OCI-LY3 (cell line): Measurements from ENCODE around the gene AFTPH.

Experiments
- H2AFZ ChIP-seq: fragments of 200-600, 300-600 bp; shearing (Covaris generic); 2 replicates; pipeline ENCODE4 v1.6.0; 2014; ENCODE audit warnings: antibody characterized with exemption, low read depth, low read length
- H3K27ac ChIP-seq: fragments of 200-600, 300-600 bp; sonication (generic); 2 replicates; pipeline ENCODE4 v1.5.1; 2014; ENCODE audit warnings: mild to moderate bottlenecking, low read length, moderate library complexity, mixed read lengths
- H3K27me3 ChIP-seq: fragments of 200-600, 300-600 bp; sonication (generic); 2 replicates; pipeline ENCODE4 v1.6.1; 2014; ENCODE audit warnings: low read depth, low read length, mixed read lengths
- H3K36me3 ChIP-seq: fragments of 200-600, 300-600 bp; sonication (generic); replicated peaks from 2 replicates; pipeline ENCODE3; 2014; ENCODE audit warnings: low read depth, low read length, mixed read lengths
- H3K4me1 ChIP-seq: fragments of 300-600, 200-600 bp; sonication (generic); 2 replicates; pipeline ENCODE4 v1.6.1; 2014; ENCODE audit warnings: low read length, mixed read lengths
- H3K4me2 ChIP-seq: fragments of 200-600, 300-600 bp; sonication (generic); 2 replicates; pipeline ENCODE4 v1.6.1; 2014; ENCODE audit warnings: low read length, mixed read lengths
- H3K4me3 ChIP-seq: fragments of 300-600, 200-600 bp; sonication (generic); 2 replicates; pipeline ENCODE4 v1.5.1; 2014; ENCODE audit warnings: antibody characterized with exemption, mild to moderate bottlenecking, low read length, moderate library complexity
- H3K79me2 ChIP-seq: fragments of 300-600, 200-600 bp; shearing (Covaris generic); 2 replicates; pipeline ENCODE4 v1.6.1; 2014; ENCODE audit warnings: mild to moderate bottlenecking, low read length, mixed read lengths
- H3K9ac ChIP-seq: fragments of 300-600, 200-600 bp; shearing (Covaris generic); 2 replicates; pipeline ENCODE4 v1.6.0; 2014; ENCODE audit warnings: mild to moderate bottlenecking, low read length, moderate library complexity
- H3K9me3 ChIP-seq: fragments of 200-600, 300-600 bp; shearing (Covaris generic); 2 replicates; pipeline ENCODE4 v1.6.1; 2014; ENCODE audit warnings: low read length, mixed read lengths; ENCODE audit not compliant: insufficient read depth
- H4K20me1 ChIP-seq: fragments of 200-600, 300-600 bp; sonication (generic); 2 replicates; pipeline ENCODE4 v1.6.1; 2016; ENCODE audit warnings: low read length, mixed read lengths; ENCODE audit not compliant: insufficient read depth
- EZH2phosphoT487 ChIP-seq: fragments of 200-600 bp; shearing (Covaris generic); IDR thresholded peaks from 2 replicates; pipeline ENCODE4 v1.6.1; 2018; ENCODE audit warnings: antibody characterized with exemption, mixed run types, low read depth
- TF ChIP-seq, protein P1 (sequence below): fragments of 200-600, 300-600 bp; sonication (generic); IDR thresholded peaks from 2 replicates; pipeline ENCODE4 v1.5.1; 2014; ENCODE audit warnings: antibody characterized with exemption, low read length, low read depth

AFTPH gene

DNA sequence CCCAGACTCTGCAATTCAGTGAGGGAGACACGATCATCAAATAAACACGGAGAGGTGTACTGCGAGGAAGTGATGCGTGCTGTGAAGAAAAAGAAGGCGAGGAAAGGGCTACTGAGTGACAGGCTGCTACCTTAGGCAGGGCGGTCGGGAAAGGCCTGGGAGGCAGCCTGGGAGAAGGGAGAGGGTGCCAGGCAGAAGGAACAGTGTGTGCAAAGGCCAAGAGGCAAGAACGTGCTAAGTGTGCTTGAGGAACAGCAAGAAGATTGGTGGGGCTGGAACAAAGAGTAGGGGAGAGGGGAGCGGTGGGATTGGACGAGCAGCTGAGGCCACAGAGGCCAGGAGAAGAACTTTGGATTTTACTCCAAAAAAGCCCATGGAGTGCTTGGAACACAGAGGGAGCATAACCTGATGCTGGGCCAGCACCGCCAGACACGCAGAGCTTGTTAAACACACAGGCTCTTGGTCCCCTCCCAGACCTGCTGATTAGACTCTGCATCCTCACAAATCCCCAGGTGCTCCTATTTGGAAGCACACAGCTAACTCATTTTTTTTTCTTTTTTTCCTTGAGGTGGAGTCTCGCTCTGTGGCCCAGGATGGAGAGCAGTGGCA lies 99.2 kb downstream of the AFTPH start:
- Histone ChIP-seq H3K4me1 (peaks cover 4% of the 10 kb centered on the region; the same call in 1 of the 2 replicates), H2AFZ (no peak overlapping the region), H3K4me2 (no peak overlapping the region), H3K27me3 (no peaks in the 10 kb centered on the region), H3K9me3 (no peaks in the 10 kb centered on the region), H3K4me3 (no peak overlapping the region), H3K36me3 (no peaks in the 10 kb centered on the region), H3K27ac (no peak overlapping the region), H3K79me2 (no peaks in the 10 kb centered on the region), H4K20me1 (no peaks in the 10 kb centered on the region), H3K9ac (no peak overlapping the region)
- no peak for TF ChIP-seq EZH2phosphoT487
- TF ChIP-seq, protein P1, sequence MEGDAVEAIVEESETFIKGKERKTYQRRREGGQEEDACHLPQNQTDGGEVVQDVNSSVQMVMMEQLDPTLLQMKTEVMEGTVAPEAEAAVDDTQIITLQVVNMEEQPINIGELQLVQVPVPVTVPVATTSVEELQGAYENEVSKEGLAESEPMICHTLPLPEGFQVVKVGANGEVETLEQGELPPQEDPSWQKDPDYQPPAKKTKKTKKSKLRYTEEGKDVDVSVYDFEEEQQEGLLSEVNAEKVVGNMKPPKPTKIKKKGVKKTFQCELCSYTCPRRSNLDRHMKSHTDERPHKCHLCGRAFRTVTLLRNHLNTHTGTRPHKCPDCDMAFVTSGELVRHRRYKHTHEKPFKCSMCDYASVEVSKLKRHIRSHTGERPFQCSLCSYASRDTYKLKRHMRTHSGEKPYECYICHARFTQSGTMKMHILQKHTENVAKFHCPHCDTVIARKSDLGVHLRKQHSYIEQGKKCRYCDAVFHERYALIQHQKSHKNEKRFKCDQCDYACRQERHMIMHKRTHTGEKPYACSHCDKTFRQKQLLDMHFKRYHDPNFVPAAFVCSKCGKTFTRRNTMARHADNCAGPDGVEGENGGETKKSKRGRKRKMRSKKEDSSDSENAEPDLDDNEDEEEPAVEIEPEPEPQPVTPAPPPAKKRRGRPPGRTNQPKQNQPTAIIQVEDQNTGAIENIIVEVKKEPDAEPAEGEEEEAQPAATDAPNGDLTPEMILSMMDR = no peak

DNA sequence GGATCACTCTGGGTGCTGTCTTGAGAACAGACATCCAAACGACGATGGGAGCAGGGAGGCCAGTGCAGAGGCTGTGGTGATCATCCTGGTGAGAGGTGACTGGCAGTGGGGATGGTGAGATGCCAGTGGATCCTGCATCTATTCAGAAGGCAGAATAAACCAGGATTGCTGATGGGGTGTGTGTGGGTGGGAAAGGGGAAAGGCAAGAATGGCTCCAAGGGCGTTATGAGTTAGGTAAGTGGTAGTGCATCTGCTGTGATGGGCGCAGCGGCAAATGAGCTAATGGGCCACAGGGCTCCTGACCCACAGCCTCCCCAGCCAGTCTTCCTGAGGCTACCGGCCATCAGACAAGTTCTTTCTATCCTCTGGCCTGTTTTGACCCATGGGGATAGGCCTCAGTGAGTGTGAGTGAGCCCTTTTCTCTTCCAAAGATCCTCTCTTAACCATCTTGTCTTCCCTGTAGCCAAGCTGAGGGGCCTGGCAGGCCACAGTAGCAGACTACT lies 100.0 kb downstream of the AFTPH start:
- no peak for TF ChIP-seq EZH2phosphoT487
- TF ChIP-seq, protein P1 = no peak
- H2AFZ ChIP-seq = no peak overlapping the region

DNA sequence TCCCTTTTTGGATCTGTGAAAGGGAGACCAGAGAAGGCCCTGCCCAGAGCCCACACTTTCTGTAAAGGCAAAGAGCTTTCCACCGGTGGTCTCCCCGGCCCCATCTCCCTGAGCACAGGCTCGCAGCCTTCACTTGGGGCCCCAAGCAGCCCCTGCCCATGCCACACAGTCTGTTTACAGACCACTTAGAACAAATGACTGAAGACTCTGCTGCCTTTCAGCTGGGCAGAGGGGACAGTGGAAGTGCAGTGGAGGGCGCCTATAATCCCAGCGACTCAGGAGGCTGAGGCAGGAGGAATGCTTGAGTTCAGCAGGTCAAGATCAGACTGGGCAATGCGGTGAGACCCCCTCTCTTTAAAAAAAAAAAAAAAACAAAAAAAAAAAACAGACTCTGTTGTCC lies 100.7 kb downstream of the AFTPH start:
- Histone ChIP-seq H3K4me1 (peaks cover 4% of the 10 kb centered on the region; the same call in 1 of the 2 replicates), H3K9me3 (no peaks in the 10 kb centered on the region), H3K9ac (no peak overlapping the region), H3K79me2 (no peaks in the 10 kb centered on the region), H3K36me3 (no peaks in the 10 kb centered on the region), H2AFZ (no peak overlapping the region), H3K4me2 (no peak overlapping the region), H4K20me1 (no peaks in the 10 kb centered on the region), H3K27ac (no peak overlapping the region), H3K4me3 (no peak overlapping the region), H3K27me3 (no peaks in the 10 kb centered on the region)
- TF ChIP-seq, protein P1 = no peak
- no peak for TF ChIP-seq EZH2phosphoT487

More for the DNA sequence above, 100.0 kb downstream of the AFTPH start:
- Histone ChIP-seq H3K9ac (no peak overlapping the region), H3K36me3 (no peaks in the 10 kb centered on the region), H3K4me1 (peaks cover 4% of the 10 kb centered on the region; the same call in 1 of the 2 replicates), H3K79me2 (no peaks in the 10 kb centered on the region), H3K4me3 (no peak overlapping the region), H3K27ac (no peak overlapping the region), H3K27me3 (no peaks in the 10 kb centered on the region), H3K9me3 (no peaks in the 10 kb centered on the region), H4K20me1 (no peaks in the 10 kb centered on the region), H3K4me2 (no peak overlapping the region)

DNA sequence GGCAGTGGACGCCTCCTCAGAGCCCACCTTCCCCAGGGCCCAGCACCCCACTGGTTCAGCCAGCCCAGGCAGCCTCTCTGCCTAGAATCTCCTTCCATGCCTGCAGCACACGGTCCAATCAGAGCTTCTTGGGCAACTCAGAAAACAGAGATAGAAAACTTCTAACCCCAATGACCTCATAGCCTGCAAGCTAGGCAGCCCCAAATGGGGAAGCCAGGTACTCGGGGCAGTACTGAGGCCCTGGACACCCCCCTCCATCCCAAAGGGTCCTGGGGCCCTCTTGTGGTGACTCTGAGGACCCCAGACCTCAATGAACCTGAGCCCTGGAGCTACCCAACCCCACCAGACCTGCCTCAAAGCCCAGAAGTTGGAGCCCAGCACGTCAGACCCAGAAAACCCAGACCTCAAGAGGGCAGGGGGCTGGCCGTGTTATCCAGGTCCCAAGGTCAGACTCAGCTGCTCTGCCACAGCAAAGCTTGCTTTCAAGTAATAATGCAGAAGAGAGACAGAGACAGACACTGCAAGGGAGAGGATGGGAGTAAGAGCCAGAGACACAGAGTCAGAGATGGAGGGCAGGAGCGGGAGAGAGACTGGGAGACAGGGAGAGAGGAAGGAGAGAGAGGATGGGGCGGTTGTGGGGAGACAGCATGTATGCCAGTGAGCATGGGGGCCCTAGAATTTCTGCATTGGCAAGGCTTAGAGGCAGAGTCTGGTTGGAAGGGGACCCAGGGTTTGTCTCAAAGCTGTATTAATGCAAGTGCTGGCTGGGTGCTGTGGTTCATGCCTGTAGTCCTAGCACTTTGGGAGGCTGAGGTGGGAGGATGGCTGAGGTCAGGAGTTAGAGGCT lies 101.4 kb downstream of the AFTPH start:
- Histone ChIP-seq H2AFZ (no peak overlapping the region), H3K4me3 (no peak overlapping the region), H3K9me3 (no peaks in the 10 kb centered on the region), H3K4me1 (peaks cover 4% of the 10 kb centered on the region; the same call in 1 of the 2 replicates), H3K27me3 (no peaks in the 10 kb centered on the region), H3K79me2 (no peaks in the 10 kb centered on the region), H3K4me2 (no peak overlapping the region), H4K20me1 (no peaks in the 10 kb centered on the region), H3K9ac (no peak overlapping the region), H3K27ac (no peak overlapping the region), H3K36me3 (no peaks in the 10 kb centered on the region)
- no peak for TF ChIP-seq EZH2phosphoT487
- TF ChIP-seq, protein P1 = peak; percentile 23; the same call in 1 of the 2 replicates
